Ishikawa (cell line): ENCODE results near the gene STPG2.

ENCODE experiments used
- CEBPB ChIP-seq: IDR thresholded peaks from 2 replicates; pipeline ENCODE4 v1.6.1; 2012
- CREB1 ChIP-seq: IDR thresholded peaks from 2 replicates; pipeline ENCODE4 v1.6.1; 2012; ENCODE audit warnings: low read depth
- EGR1 ChIP-seq: IDR thresholded peaks from 2 replicates; pipeline ENCODE4 v1.6.1; 2012
- EP300 ChIP-seq: IDR thresholded peaks from 2 replicates; pipeline ENCODE4 v1.6.1; 2012; ENCODE audit warnings: borderline replicate concordance
- FOXM1 ChIP-seq: IDR thresholded peaks from 2 replicates; pipeline ENCODE4 v1.6.1; 2012; ENCODE audit warnings: low read depth, borderline replicate concordance
- MAX ChIP-seq: IDR thresholded peaks from 2 replicates; pipeline ENCODE4 v1.6.1; 2012
- NFIC ChIP-seq: IDR thresholded peaks from 2 replicates; pipeline ENCODE4 v1.6.1; 2012
- RAD21 ChIP-seq: IDR thresholded peaks from 2 replicates; pipeline ENCODE4 v1.6.1; 2012; ENCODE audit warnings: low read depth
- REST ChIP-seq: IDR thresholded peaks from 2 replicates; pipeline ENCODE4 v1.6.1; 2012; ENCODE audit warnings: low read depth, mild to moderate bottlenecking
- TAF1 ChIP-seq: IDR thresholded peaks from 2 replicates; pipeline ENCODE4 v1.6.1; 2012; ENCODE audit warnings: low read depth, mild to moderate bottlenecking
- TCF12 ChIP-seq: IDR thresholded peaks from 2 replicates; pipeline ENCODE4 v1.6.1; 2012; ENCODE audit warnings: low read depth
- YY1 ChIP-seq: IDR thresholded peaks from 2 replicates; pipeline ENCODE4 v1.6.1; 2012; ENCODE audit warnings: low read depth
- ZBTB7A ChIP-seq: IDR thresholded peaks from 2 replicates; pipeline ENCODE4 v1.6.1; 2012; ENCODE audit warnings: low read depth

- TF ChIP-seq CEBPB (no peak), YY1 (no peak), RAD21 (no peak), TAF1 (no peak), REST (no peak), CREB1 (no peak), EP300 (no peak), ZBTB7A (no peak), MAX (no peak), NFIC (no peak), EGR1 (no peak), TCF12 (no peak), FOXM1 (no peak)
These were observed 23.4 kb upstream of the STPG2 start for GRCh38 chr4:98166731-98167041.
